Measurements from ENCODE around the gene TMEM158. TPM values are rescaled to one million over a fixed set of nuclear protein-coding genes. Genes with fewer than 3 reads are reported as not detected.

TMEM158 gene
- total RNA-seq, 1 experiment from 2014 or later: 7.3 TPM

GRCh38 chr3:45259133-45259532 is 33.0 kb upstream of the TMEM158 start:
- BruUV-seq (replicated peaks): no TSS peak
- CTCF ChIA-PET: no interaction called here

GRCh38 chr3:45258317-45258716 is 32.2 kb upstream of the TMEM158 start:
- Histone ChIP-seq H3K36me3 (ENCODE audit: control insufficient read depth, insufficient read depth, low read length) (no peaks in the 10 kb centered on the region), H3K4me1 (ENCODE audit: control insufficient read depth, insufficient read depth, low read length) (no peaks in the 10 kb centered on the region), H3K27me3 (ENCODE audit: control insufficient read depth, insufficient read depth, low read length) (no peaks in the 10 kb centered on the region), H3K4me3 (ENCODE audit: low read depth in 2 of 2, low read length in 2 of 2) (no peak overlapping the region), H3K27ac (ENCODE audit: low read length) (no peak overlapping the region), H3K9me3 (ENCODE audit: control insufficient read depth, insufficient read depth, low read depth, low read length) (no peaks in the 10 kb centered on the region)
- ChIA-PET POLR2A (no interaction called here), CTCF (no interaction called here)
- intact Hi-C loops (cut with micrococcal nuclease; ENCODE audit: unreplicated experiment): no loop called here
- no TSS peak for BruUV-seq (replicated peaks)
- in situ Hi-C loops (cut with HindIII; ENCODE audit: low pct_unique_long_range_greater_than_20kb, low sequenced_read_pairs): no loop called here
- TF ChIP-seq REST (IDR thresholded peaks at IDR 0.05; ENCODE audit: insufficient read depth in 1 of 2, low read depth in 2 of 2, low read length in 1 of 2) (no peak), SIN3A (IDR thresholded peaks at IDR 0.05; ENCODE audit: borderline replicate concordance, insufficient read depth, low read depth, low read length) (no peak), TCF7L2 (IDR thresholded peaks at IDR 0.05; ENCODE audit: low read depth, low read length) (no peak), CTCF (IDR thresholded peaks at IDR 0.05) (no peak), POLR2AphosphoS5 (IDR thresholded peaks at IDR 0.05; ENCODE audit: low read depth, low read length) (no peak)
- DNase-seq (ENCODE audit: low read depth, low spot score): no peak
- ATAC-seq: no peak

More at GRCh38 chr3:45259133-45259532, 33.0 kb upstream of the TMEM158 start:
- Histone ChIP-seq H3K36me3 (ENCODE audit: control insufficient read depth, insufficient read depth, low read length) (no peaks in the 10 kb centered on the region), H3K4me1 (ENCODE audit: control insufficient read depth, insufficient read depth, low read length) (no peaks in the 10 kb centered on the region), H3K27me3 (ENCODE audit: control insufficient read depth, insufficient read depth, low read length) (no peaks in the 10 kb centered on the region), H3K9me3 (ENCODE audit: control insufficient read depth, insufficient read depth, low read depth, low read length) (no peaks in the 10 kb centered on the region), H3K27ac (ENCODE audit: low read length) (no peak overlapping the region), H3K4me3 (ENCODE audit: low read depth in 2 of 2, low read length in 2 of 2) (no peak overlapping the region)
- in situ Hi-C loops (cut with HindIII; ENCODE audit: low pct_unique_long_range_greater_than_20kb, low sequenced_read_pairs) (no loop called here), intact Hi-C loops (cut with micrococcal nuclease; ENCODE audit: unreplicated experiment) (no loop called here)
- TF ChIP-seq SIN3A (IDR thresholded peaks at IDR 0.05; ENCODE audit: borderline replicate concordance, insufficient read depth, low read depth, low read length): no peak
- no peak for TF ChIP-seq TCF7L2 (IDR thresholded peaks at IDR 0.05; ENCODE audit: low read depth, low read length)
- no peak for TF ChIP-seq REST (IDR thresholded peaks at IDR 0.05; ENCODE audit: insufficient read depth in 1 of 2, low read depth in 2 of 2, low read length in 1 of 2)
- TF ChIP-seq POLR2AphosphoS5 (IDR thresholded peaks at IDR 0.05; ENCODE audit: low read depth, low read length): no peak
- TF ChIP-seq CTCF (IDR thresholded peaks at IDR 0.05): no peak
- POLR2A ChIA-PET: no interaction called here
- ATAC-seq (no peak), DNase-seq (ENCODE audit: low read depth, low spot score) (no peak)

Measured in Panc1 (cell line).